ENCODE measurements around the gene CD180.

The CD180 gene

DNA sequence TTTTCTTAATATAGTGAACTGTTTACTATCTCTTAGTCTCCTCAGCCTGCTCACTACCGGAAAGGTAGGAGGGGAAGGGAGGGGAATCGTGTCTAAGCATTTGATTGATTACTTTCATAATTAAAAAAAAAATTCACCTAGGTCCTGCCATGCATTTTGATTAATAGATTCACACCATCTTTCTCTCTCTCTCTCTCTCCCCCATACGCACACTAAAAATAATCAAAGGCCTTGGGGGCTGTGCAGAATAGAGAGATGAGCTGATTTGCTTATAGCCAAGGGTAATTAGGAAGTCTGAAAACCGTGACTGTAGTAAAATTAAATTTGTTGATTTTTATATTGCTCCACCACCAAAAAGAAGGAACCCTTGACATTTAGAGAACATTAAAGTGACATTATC lies 49.6 kb downstream of the CD180 start:
- no peak for DNase-seq
- intact Hi-C loops (cut with DNase I) = no loop called here

DNA sequence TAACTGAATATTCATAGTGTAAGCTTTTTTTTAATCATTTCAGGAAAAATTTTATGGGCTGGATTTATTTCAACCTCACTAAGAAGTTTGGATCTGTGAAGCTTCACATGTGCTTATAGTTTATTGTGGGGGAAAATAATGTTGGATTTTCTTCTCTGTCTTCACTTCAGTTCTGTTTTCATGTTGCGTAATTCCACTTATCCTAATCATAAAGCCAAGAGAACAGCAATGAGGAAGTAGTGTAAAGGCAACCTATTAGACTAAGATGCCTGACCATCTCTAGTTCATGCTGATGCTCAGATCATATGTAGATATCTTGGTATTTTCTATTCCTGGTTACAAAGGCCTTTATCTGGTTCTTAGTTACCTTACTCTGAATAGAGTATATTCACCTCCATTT lies 50.0 kb downstream of the CD180 start:
- intact Hi-C loops (cut with DNase I) = no loop called here

DNA sequence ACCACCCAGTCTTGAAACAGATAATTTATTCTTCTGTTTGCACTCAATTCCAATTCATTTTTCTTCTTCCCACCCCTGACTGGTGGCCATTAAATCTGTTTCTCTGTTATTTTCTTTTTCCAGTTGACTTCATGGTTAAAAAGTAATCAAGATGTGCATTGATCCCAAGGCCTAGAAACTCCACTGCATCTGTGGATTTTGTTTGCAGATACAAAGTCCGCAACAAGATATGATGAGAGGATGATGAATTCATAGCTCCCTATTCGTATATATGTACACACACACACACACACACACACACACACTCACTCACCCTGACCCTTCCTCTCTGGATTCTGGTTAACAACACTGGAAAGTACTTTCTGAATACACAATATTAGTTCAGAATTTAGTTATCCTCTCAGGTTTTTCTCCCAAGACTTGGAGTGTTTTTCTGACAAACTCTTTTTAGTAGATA lies 52.4 kb downstream of the CD180 start:
- intact Hi-C loops (cut with DNase I) = no loop called here
- DNase-seq = no peak

More for the DNA sequence above, 50.0 kb downstream of the CD180 start:
- no peak for DNase-seq

DNA sequence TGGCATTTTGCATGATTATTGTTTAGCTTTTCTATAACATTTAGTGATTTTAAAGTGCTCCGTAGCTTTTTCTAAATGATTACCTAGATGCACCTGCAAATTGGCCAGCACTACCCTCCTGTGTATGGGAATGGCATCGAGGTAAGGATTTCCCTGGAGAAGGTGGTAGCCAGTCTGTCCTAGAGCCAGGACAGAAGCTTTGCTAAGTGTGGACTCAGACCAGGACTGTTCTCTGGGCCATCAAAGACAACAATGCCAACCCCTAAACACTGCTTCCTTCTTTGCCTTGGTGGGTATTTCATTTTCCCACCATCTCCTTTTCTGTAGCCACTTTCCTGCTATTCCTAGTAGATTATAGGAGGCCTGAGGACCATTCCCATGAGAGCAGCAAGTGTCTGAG lies 53.0 kb downstream of the CD180 start:
- no peak for DNase-seq
- intact Hi-C loops (cut with DNase I) = no loop called here

DNA sequence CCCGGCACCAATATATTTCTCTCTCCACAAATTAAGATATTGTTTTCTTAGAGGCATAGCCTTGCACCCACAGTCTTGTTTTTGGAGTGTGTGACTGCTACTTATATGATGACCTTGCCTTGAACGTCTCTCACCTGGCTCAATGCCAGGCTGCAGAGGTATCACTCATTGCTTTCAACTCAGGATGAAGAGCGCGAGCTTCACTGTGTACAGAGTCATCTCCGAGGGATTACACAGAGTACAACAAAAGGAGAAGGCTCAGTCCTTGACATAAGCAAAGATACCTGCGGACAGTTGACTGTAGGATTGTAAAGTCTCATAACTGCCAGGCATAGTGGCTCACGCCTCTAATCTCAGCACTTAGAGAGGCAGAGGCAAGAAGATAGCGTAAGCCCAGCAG lies 53.8 kb downstream of the CD180 start:
- DNase-seq = no peak
- intact Hi-C loops (cut with DNase I) = no loop called here

DNA sequence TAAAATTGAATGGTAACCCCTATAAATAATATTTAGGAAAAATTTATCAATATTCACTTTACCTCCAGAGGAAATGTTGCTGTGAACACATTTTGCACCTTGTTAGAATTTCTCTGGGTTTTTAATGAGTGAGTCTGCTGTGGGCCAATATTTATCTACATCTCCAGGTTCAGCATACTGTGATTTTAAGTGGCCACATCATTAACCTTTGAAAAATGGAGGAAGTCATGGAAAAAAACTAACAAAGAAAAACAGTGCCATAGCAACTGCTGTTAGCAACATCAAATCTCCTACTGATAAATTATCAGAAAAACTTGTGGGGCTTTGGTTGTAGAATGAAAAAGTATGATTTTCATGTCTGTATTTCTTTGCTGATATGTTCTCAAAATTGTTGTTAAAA lies 55.0 kb downstream of the CD180 start:
- DNase-seq = no peak
- intact Hi-C loops (cut with DNase I) = no loop called here

DNA sequence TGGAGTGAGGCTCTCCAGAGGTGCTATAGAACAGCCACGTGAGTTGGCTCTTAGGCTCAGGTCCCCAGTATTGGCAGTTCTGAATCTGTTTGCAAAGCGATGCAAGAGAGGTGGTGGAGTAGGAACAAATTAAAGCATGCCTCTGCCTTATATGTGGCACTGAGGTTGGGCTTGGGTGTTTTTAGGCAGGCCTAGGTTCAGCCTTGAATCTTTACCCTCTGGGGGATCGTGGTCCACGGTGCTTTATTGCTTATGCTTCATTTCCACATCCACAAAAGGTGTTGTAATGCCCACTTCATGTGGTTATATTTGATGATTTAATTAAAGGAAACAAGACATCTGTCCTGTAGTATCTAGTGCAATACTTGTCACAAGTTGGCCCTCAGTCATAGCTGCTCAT lies 56.2 kb downstream of the CD180 start:
- intact Hi-C loops (cut with DNase I) = no loop called here
- DNase-seq = no peak

DNA sequence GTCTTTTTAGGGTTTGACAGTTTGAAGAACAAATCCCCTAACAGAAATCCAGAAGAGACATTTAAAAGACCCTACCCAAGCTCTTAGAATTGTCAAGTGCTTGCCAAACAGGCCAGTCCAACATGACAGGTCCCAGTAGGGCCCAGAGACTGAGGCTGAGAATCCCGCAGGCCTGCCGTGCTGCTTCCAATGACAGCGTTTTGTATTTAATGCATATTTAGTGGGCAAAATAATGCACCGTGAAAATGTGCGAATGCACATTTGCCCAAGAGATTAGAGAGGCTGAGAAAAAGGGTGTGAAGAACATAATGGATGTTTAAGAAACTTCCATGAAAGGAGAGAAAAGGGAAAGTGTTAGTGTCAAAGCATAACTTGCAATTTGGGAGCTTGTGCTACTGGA lies 57.6 kb downstream of the CD180 start:
- intact Hi-C loops (cut with DNase I) = no loop called here
- no peak for DNase-seq

DNA sequence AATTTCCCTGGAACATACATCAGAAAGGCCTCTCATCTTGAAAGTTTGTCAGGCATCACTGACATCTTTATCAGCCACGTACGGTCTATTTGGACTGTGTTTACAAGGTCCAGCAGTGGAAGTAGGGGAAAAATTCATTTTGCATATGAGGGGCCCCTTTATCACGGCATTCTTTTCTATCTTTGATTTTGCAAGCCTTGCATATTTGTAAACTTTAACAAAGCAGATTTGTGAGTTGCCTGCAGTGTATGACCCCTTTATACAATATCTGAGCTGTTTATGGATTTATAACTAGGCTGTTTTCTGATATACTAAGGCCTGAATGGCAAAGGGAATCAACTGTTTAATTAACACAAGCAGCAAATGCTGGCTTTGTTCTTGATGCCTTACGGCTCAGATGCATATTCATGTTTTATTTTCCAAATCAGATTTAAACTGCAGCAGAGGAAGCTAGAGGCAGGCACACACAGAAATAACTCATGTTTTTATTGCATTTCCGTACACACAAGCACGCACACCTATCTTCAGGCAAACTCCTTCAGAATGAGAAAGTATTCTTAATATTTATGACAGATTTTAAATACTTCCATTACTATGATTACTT lies 61.1 kb downstream of the CD180 start:
- intact Hi-C loops (cut with DNase I) = no loop called here
- DNase-seq = no peak

DNA sequence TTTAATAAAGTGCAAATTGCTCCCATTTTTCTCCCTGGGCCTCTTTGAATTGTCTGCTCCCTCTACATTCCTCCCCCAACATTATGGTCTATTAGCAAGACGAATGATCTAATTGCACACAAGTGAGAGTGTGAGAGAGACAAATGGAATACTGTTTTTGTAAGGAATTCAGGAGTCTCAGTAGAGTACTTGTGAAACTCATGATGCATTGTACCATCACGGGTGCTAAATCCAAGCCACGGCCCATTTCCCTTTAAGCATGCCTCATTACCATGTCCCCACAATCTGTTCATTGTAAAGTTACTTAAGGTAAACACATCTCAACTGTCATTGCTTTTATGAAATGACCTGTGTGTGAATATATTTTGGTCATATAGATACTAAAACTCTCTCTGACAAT lies 62.8 kb downstream of the CD180 start:
- intact Hi-C loops (cut with DNase I) = no loop called here
- no peak for DNase-seq

DNA sequence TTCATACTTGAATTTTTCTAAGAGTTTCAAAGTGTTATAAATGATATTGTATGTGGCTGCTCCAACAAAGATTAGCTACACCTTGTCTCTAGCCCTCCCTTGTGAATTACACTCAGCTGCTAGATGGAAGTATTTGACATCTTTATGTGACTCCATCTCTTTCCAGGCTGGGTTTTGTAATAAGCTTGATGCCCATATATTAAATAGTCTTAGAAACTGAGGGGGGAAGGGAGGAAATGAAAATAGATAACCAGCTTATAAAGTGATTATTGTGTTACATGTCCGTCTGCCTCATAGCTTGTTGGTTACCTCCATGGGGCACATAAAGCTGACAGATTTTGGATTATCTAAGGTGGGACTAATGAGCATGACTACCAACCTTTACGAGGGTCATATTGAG lies 63.4 kb downstream of the CD180 start:
- intact Hi-C loops (cut with DNase I) = no loop called here
- DNase-seq = no peak

DNA sequence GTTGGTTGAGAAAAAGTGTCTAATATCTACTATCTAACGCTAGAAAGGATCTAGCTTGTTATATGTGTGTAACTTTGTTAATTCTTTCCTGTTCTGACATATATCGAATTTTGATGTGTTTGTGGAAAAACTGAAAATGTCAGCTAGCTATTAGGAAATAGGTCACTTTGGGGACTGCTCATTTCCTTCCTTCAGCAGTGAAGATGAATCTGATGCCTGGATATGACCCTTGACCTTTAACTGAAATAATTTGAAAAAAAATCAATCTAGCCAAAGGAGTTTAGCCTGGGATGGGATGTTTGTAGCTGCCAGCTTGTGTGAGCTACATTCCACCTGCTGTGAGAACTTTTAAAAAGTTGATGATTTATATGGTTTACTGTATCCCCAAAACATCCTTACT lies 66.8 kb downstream of the CD180 start:
- intact Hi-C loops (cut with DNase I) = no loop called here
- DNase-seq = no peak
